LNCaP clone FGC (cell line): ENCODE data around the gene ZFHX2.
"Not testable (repeated sequence)": the region's sequence is repeated elsewhere in the genome, so short reads cannot be mapped to it uniquely, and the experiment has no call there.

Source experiments
- DNase-seq: peaks from one replicate; pipeline ENCODE4 v3.0.0-alpha.2; 2011; ENCODE audit warnings: low read depth
- H3K4me3 ChIP-seq: 2 replicates; pipeline ENCODE4 v1.5.1; 2011; ENCODE audit warnings: mild to moderate bottlenecking, low read depth, low read length, control low read depth
- CTCF ChIP-seq: IDR thresholded peaks from 2 replicates; pipeline ENCODE4 v1.5.1; 2012; ENCODE audit warnings: mild to moderate bottlenecking; ENCODE audit not compliant: control insufficient read depth, insufficient read depth; ENCODE audit errors: extremely low read depth

The ZFHX2 gene

GRCh38 chr14:23551266-23552028 is at the start of gene ZFHX2:
ZFHX2 (minus strand) TSS chr14:23551765; CDS start chr14:23535325, 16,440 bp downstream.
- TF ChIP-seq CTCF, result no peak
- peak within 1 kb of the TSS; percentile 69 for H3K4me3 ChIP-seq
- peak; percentile 35 for DNase-seq

- no peak overlapping the region for H3K4me3 ChIP-seq
- DNase-seq, result no peak
- TF ChIP-seq CTCF, result no peak
These were observed 49.2 kb upstream of the ZFHX2 start for GRCh38 chr14:23600806-23601205.

GRCh38 chr14:23600322-23600707 is 48.8 kb upstream of the ZFHX2 start:
- H3K4me3 ChIP-seq, result no peak overlapping the region
- no peak for DNase-seq
- TF ChIP-seq CTCF, result no peak

GRCh38 chr14:23594191-23594590 is 42.6 kb upstream of the ZFHX2 start:
- not testable (repeated sequence) for H3K4me3 ChIP-seq, DNase-seq

GRCh38 chr14:23590198-23590597 is 38.6 kb upstream of the ZFHX2 start:
- TF ChIP-seq CTCF, result no peak
- DNase-seq, result no peak
- H3K4me3 ChIP-seq, result no peak overlapping the region

GRCh38 chr14:23589606-23590005 is 38.0 kb upstream of the ZFHX2 start:
- no peak overlapping the region for H3K4me3 ChIP-seq
- no peak for TF ChIP-seq CTCF

GRCh38 chr14:23588884-23589598 is 37.5 kb upstream of the ZFHX2 start:
- peak; percentile 87 for TF ChIP-seq CTCF
- peak; percentile 72 for DNase-seq
- no peak overlapping the region for H3K4me3 ChIP-seq

More at GRCh38 chr14:23589606-23590005, 38.0 kb upstream of the ZFHX2 start:
- DNase-seq, result no peak

- not testable (repeated sequence) for H3K4me3 ChIP-seq, DNase-seq
These were observed 33.1 kb upstream of the ZFHX2 start for GRCh38 chr14:23584527-23585203.

GRCh38 chr14:23583761-23584526 is 32.4 kb upstream of the ZFHX2 start:
- DNase-seq, H3K4me3 ChIP-seq: not testable (repeated sequence)
